ENCODE data around the gene CHST2.

- TF ChIP-seq EZH2 (IDR thresholded peaks at IDR 0.05; ENCODE audit: insufficient read depth, poor library complexity, severe bottlenecking) (no peak), EZH2phosphoT487 (IDR thresholded peaks at IDR 0.05; ENCODE audit: insufficient read depth, low read depth) (no peak)
Observed at GRCh38 chr3:143127801-143128200, 8.2 kb downstream of the CHST2 start.
